ENCODE results near the gene ANKIB1.
"Not testable (repeated sequence)": the region's sequence is repeated elsewhere in the genome, so short reads cannot be mapped to it uniquely, and the experiment has no call there.

The ANKIB1 gene

GRCh38 chr7:92356406-92356805 lies 110.6 kb downstream of the ANKIB1 start:
- no peak for TF ChIP-seq CTCF (conservative IDR thresholded peaks at IDR 0.05; ENCODE audit: control insufficient read depth, insufficient read depth, low read depth, low read length)
- no peak for DNase-seq (ENCODE audit: low read depth)
- H3K4me3 ChIP-seq (ENCODE audit: control insufficient read depth, low read depth, low read length) = no peak overlapping the region

- no peak for DNase-seq (ENCODE audit: low read depth)
- TF ChIP-seq CTCF (conservative IDR thresholded peaks at IDR 0.05; ENCODE audit: control insufficient read depth, insufficient read depth, low read depth, low read length) = no peak
- H3K4me3 ChIP-seq (ENCODE audit: control insufficient read depth, low read depth, low read length) = no peak overlapping the region
Observed at GRCh38 chr7:92357260-92357659, 111.5 kb downstream of the ANKIB1 start.

- not testable (repeated sequence) for DNase-seq (ENCODE audit: low read depth); H3K4me3 ChIP-seq (ENCODE audit: control insufficient read depth, low read depth, low read length)
Observed at GRCh38 chr7:92359179-92359578, 113.4 kb downstream of the ANKIB1 start.

GRCh38 chr7:92359801-92360200 lies 114.0 kb downstream of the ANKIB1 start:
- H3K4me3 ChIP-seq (ENCODE audit: control insufficient read depth, low read depth, low read length) = no peak overlapping the region
- DNase-seq (ENCODE audit: low read depth) = no peak
- TF ChIP-seq CTCF (conservative IDR thresholded peaks at IDR 0.05; ENCODE audit: control insufficient read depth, insufficient read depth, low read depth, low read length) = no peak

- H3K4me3 ChIP-seq (ENCODE audit: control insufficient read depth, low read depth, low read length) = no peak overlapping the region
- no peak for DNase-seq (ENCODE audit: low read depth)
- no peak for TF ChIP-seq CTCF (conservative IDR thresholded peaks at IDR 0.05; ENCODE audit: control insufficient read depth, insufficient read depth, low read depth, low read length)
Observed at GRCh38 chr7:92360387-92360786, 114.6 kb downstream of the ANKIB1 start.

- DNase-seq (ENCODE audit: low read depth) = no peak
- no peak overlapping the region for H3K4me3 ChIP-seq (ENCODE audit: control insufficient read depth, low read depth, low read length)
- no peak for TF ChIP-seq CTCF (conservative IDR thresholded peaks at IDR 0.05; ENCODE audit: control insufficient read depth, insufficient read depth, low read depth, low read length)
Observed at GRCh38 chr7:92362131-92362530, 116.4 kb downstream of the ANKIB1 start.

- no peak for TF ChIP-seq CTCF (conservative IDR thresholded peaks at IDR 0.05; ENCODE audit: control insufficient read depth, insufficient read depth, low read depth, low read length)
- H3K4me3 ChIP-seq (ENCODE audit: control insufficient read depth, low read depth, low read length) = no peak overlapping the region
- no peak for DNase-seq (ENCODE audit: low read depth)
Observed at GRCh38 chr7:92366730-92367129, 121.0 kb downstream of the ANKIB1 start.

Measured in fibroblast of mammary gland (primary cell).